Colonic mucosa (tissue), 4 donors: Measurements from ENCODE around the gene DCST1. TPM values are rescaled to one million over a fixed set of nuclear protein-coding genes. Genes with fewer than 3 reads are reported as not detected.

Experiments
- DNase-seq: peaks from one replicate; pipeline ENCODE4 v3.0.0-alpha.2; 2020
- H3K27ac ChIP-seq: fragments of 200-600 bp; one replicate; pipeline ENCODE4 v1.8.0; 2021
- H3K27me3 ChIP-seq: fragments of 200-600 bp; one replicate; pipeline ENCODE4 v1.8.0; 2021
- H3K36me3 ChIP-seq: fragments of 200-600 bp; one replicate; pipeline ENCODE4 v1.8.0; 2021
- H3K4me1 ChIP-seq: fragments of 200-600 bp; one replicate; pipeline ENCODE4 v1.8.0; 2021; ENCODE audit warnings: mild to moderate bottlenecking
- H3K4me3 ChIP-seq: fragments of 200-600 bp; one replicate; pipeline ENCODE4 v1.8.0; 2021
- H3K9ac ChIP-seq, 2 donors: one replicate each; pipeline ENCODE4 v1.7.0; 2013; ENCODE audit warnings: control low read depth in 2 of 2, low read depth in 2 of 2, low read length in 2 of 2
- H3K9me3 ChIP-seq: fragments of 200-600 bp; one replicate; pipeline ENCODE4 v1.8.0; 2021
- intact Hi-C: fragments of 100-400 bp; cut with DNase I; formaldehyde crosslinking; loops from one replicate; pipeline ENCODE4 v1.14.1; 2022
- total RNA-seq, 2 donors: library from RNA; stranded (reverse); fragmentation: NEBNext Ultra II Directional in 1 of 2; extraction: Animal tissue kit (Norgen Biotek cat#: 25700) in 1 of 2; gene quantifications; one replicate each; pipeline ENCODE4 v1.2.1, GENCODE V29; 2021
- TF ChIP-seq, protein P1 (sequence below): fragments of 200-600 bp; IDR thresholded peaks from one replicate; pipeline ENCODE4 v1.8.0; 2022; ENCODE audit warnings: antibody characterized with exemption, mild to moderate bottlenecking
- donor health status: healthy.
- donor health status: DM: no; HTN: no; CAD: no.
- donor health status: DM: no; HTN: no; CAD: no.

Gene DCST1
- total RNA-seq, 2 donors from 2014 or later: not detected

DNA sequence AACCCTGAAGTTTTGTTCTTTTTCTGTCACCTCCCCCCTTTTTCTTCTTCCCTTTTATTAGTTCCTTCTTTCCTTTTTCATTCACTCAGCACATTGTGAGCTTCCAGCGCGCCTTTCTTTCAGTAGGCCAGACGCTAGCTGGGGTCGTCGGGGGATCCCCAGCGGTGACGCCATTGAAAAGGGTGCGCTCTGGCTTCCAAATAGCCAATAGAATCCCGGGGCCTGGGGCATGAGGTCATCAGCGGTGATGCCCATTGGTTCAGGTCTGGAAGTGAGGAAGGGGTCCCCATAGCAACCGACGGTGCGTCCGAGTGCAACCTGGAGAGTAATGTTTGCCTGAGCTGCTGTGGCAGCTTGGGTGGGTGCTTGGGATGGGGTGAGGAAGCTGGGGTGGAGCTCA, 38.1 kb downstream of the DCST1 start:
- H3K27ac ChIP-seq: no peak overlapping the region
- H3K4me1 ChIP-seq: no peaks in the 10 kb centered on the region
- no peak overlapping the region for H3K9ac ChIP-seq
- DNase-seq: no peak
- H3K4me3 ChIP-seq: no peak overlapping the region
- no peaks in the 10 kb centered on the region for H3K27me3 ChIP-seq
- H3K36me3 ChIP-seq: no peaks in the 10 kb centered on the region
- H3K9me3 ChIP-seq: no peaks in the 10 kb centered on the region
- intact Hi-C loops: no loop called here
- TF ChIP-seq, protein P1, sequence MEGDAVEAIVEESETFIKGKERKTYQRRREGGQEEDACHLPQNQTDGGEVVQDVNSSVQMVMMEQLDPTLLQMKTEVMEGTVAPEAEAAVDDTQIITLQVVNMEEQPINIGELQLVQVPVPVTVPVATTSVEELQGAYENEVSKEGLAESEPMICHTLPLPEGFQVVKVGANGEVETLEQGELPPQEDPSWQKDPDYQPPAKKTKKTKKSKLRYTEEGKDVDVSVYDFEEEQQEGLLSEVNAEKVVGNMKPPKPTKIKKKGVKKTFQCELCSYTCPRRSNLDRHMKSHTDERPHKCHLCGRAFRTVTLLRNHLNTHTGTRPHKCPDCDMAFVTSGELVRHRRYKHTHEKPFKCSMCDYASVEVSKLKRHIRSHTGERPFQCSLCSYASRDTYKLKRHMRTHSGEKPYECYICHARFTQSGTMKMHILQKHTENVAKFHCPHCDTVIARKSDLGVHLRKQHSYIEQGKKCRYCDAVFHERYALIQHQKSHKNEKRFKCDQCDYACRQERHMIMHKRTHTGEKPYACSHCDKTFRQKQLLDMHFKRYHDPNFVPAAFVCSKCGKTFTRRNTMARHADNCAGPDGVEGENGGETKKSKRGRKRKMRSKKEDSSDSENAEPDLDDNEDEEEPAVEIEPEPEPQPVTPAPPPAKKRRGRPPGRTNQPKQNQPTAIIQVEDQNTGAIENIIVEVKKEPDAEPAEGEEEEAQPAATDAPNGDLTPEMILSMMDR: no peak

GRCh38 chr1:155072531-155073289, 39.1 kb downstream of the DCST1 start:
- H3K9ac ChIP-seq: no peak overlapping the region
- no peak for DNase-seq
- no peak overlapping the region for H3K27ac ChIP-seq
- H3K4me1 ChIP-seq: no peaks in the 10 kb centered on the region
- TF ChIP-seq, protein P1: no peak
- no peaks in the 10 kb centered on the region for H3K27me3 ChIP-seq
- no peaks in the 10 kb centered on the region for H3K9me3 ChIP-seq
- H3K4me3 ChIP-seq: no peak overlapping the region
- H3K36me3 ChIP-seq: no peaks in the 10 kb centered on the region
- intact Hi-C loops: no loop called here

DNA sequence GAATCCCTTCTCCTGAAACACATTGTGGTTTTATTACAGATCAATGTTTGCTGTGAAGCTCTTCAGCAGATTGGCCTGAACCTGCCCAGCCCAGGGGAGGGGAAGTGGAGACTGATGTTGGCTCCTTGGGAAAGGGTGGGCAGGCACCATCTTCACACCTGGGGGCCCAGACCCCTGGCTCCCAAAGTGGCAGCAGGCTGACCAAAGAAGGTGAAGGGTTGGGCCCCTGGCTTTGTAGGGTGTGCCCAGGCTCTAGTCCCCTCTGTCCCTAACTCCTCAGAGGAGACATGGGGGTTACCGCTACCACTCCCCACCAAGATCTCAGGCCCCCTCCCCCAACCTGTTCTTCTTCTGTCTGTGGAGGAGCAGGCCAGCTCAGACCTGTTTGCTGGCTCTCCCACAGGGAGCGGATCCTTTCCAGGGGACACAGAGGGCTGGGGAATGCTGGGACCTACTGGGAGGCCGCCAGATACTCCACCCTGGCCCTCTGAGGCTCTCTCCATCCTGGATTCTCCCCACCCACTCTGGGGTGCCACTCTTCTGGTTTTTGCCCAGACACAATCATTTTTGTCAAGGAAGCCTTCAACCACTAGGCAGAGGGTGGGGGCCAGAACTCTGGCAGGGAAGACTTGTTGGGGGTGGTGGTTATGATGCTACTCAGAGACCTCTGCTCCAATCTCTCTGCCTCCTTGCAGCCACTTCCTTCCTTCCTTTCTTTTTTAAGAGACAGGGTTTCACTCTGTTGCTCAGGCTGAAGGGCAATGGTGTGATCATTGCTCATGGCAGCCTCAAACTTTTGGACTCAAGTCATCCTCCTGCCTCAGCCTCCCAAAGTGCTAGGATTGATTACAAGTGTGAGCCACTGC, 40.0 kb downstream of the DCST1 start:
- intact Hi-C loops: no loop called here
- no peak overlapping the region for H3K4me3 ChIP-seq
- no peaks in the 10 kb centered on the region for H3K27me3 ChIP-seq
- H3K27ac ChIP-seq: no peak overlapping the region
- TF ChIP-seq, protein P1: no peak
- no peak for DNase-seq
- H3K36me3 ChIP-seq: no peaks in the 10 kb centered on the region
- no peaks in the 10 kb centered on the region for H3K9me3 ChIP-seq
- peaks cover 4% of the 10 kb centered on the region for H3K4me1 ChIP-seq
- no peak overlapping the region for H3K9ac ChIP-seq

DNA sequence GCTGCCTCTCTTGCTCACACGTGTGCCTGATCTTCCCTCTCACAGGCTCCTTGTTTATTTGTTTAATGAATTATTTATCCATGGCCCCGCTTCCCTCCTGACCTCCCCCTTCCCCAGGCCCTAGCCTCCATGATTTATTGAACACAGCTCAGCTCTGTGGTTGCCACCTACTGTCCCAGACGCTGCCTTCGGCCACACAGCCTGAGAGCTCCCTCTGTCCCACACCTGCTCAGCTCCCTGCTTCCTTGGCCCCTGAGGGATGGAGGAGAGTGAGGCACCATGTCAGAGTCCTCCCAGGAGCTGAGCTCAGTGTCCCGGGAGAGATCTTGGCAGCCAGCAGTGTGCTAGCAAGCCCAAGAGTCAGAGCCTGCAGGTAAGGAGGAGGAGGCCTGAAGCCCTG, 41.9 kb downstream of the DCST1 start:
- H3K4me1 ChIP-seq: peaks cover 15% of the 10 kb centered on the region
- H3K9ac ChIP-seq: no peak overlapping the region
- H3K9me3 ChIP-seq: no peaks in the 10 kb centered on the region
- no peaks in the 10 kb centered on the region for H3K36me3 ChIP-seq
- peaks cover 6% of the 10 kb centered on the region for H3K27me3 ChIP-seq
- DNase-seq: no peak
- TF ChIP-seq, protein P1: no peak
- H3K27ac ChIP-seq: no peak overlapping the region
- intact Hi-C loops: no loop called here
- no peak overlapping the region for H3K4me3 ChIP-seq

- Histone ChIP-seq H3K9ac (no peak overlapping the region), H3K4me3 (no peak overlapping the region), H3K27ac (no peak overlapping the region), H3K27me3 (peaks cover 13% of the 10 kb centered on the region), H3K9me3 (no peaks in the 10 kb centered on the region), H3K4me1 (peaks cover 23% of the 10 kb centered on the region), H3K36me3 (no peaks in the 10 kb centered on the region)
- TF ChIP-seq, protein P1: no peak
- intact Hi-C loops: no loop called here
- no peak for DNase-seq
These were observed 42.7 kb downstream of the DCST1 start for GRCh38 chr1:155076371-155076770.
